ENCODE measurements around the gene KCNK16.

The KCNK16 gene

GRCh38 chr6:39341352-39341751 is 18.9 kb upstream of the KCNK16 start:
- no peak for DNase-seq

GRCh38 chr6:39339868-39340550 is 17.5 kb upstream of the KCNK16 start:
- peak; percentile 88 for DNase-seq

GRCh38 chr6:39339096-39339867 is 16.8 kb upstream of the KCNK16 start:
- no peak for DNase-seq

GRCh38 chr6:39338397-39338796 is 15.9 kb upstream of the KCNK16 start:
- no peak for DNase-seq

- no peak for DNase-seq
These were observed 13.5 kb upstream of the KCNK16 start for GRCh38 chr6:39335780-39336545.

- no peak for DNase-seq
These were observed 11.3 kb upstream of the KCNK16 start for GRCh38 chr6:39333644-39334438.

- DNase-seq: no peak
These were observed 8.0 kb upstream of the KCNK16 start for GRCh38 chr6:39330476-39330875.

GRCh38 chr6:39330057-39330456 is 7.6 kb upstream of the KCNK16 start:
- no peak for DNase-seq

- DNase-seq: no peak
These were observed 5.6 kb upstream of the KCNK16 start for GRCh38 chr6:39328066-39328465.

- DNase-seq: no peak
These were observed 5.0 kb upstream of the KCNK16 start for GRCh38 chr6:39327507-39327906.

- no peak for DNase-seq
These were observed 741 bp downstream of the KCNK16 start for GRCh38 chr6:39321761-39322160.

DNA sequence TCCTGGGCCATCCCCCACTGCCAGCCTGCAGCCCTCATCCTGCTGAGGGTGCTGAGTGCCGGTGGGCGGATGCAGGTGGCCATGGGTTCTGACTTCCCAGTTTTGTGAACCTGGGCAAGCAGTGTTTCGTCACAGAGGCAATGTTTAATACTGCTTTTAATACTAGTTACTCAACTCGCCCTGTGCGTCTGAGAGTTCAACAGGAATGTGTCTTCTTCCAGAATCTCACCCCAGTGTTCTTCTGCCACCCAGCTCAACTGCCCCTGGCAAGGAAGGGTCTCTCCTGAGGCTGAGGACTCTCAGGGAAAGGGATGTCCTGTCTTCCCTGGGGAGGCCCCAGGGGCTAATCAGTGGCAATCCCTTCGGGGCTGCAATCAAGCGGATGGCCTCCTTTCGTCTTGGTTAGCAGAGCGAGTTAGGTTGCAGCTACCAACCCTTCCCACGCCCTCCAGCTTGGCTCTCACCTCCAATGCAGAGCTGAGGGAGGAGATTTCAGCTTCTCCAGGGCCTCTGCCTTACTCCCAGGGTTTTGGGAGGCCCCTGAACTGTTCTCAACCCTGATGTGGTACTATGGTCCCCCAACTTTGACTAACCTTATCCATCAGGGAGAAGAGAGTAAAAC is 2.0 kb downstream of the KCNK16 start:
- no peak for DNase-seq

GRCh38 chr6:39319621-39320362 is 2.7 kb downstream of the KCNK16 start:
- DNase-seq: no peak

DNA sequence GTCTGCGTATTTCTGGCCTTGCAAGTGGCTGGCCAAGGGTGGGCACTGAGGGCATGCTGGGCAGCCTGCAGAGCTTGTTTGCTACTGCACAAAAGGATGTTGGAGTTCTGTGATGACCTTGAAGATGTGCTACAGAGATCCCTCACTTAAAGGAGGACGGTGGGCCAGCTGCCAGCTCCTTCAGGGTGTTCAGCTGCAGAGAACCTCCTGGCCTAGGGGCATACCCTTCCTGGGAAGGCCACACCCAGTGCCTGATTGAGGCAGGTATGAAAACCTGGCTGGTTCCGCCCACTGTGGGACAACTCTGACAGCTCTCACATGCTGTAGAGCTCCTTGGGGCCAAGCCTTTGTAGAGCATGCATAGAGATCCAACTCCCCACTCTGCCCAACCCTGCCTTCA is 5.2 kb downstream of the KCNK16 start:
- no peak for DNase-seq

GRCh38 chr6:39314273-39314795 is 8.2 kb downstream of the KCNK16 start, which contains the start of gene KCNK17:
KCNK17 (minus strand) TSS chr6:39314419; CDS start chr6:39314320, 99 bp downstream.
- no peak for DNase-seq

GRCh38 chr6:39313526-39314272 is 8.8 kb downstream of the KCNK16 start:
- DNase-seq: no peak

GRCh38 chr6:39312912-39313525 is 9.5 kb downstream of the KCNK16 start:
- DNase-seq: no peak

- no peak for DNase-seq
These were observed 12.0 kb downstream of the KCNK16 start for GRCh38 chr6:39310542-39310941.

GRCh38 chr6:39309942-39310531 is 12.5 kb downstream of the KCNK16 start:
- DNase-seq: no peak

DNA sequence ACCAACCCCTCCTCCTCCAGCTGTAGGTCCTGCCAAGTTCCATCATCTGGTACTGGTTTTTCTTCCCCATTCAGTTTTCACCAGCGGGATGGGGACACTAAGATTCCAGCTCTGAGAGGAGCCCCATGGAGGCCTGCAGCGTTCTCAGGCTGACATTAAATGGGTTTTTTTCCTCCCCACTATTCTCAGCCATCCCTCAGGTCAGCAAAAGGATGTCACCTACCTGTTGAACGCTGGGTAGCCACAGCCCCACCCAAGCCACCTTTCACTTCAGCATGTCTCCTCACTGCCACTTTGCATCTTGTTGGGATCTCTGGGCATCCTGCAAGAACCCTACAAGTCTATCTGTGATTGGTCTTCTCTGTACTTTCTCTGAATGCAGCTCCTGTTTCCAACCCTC is 15.0 kb downstream of the KCNK16 start:
- DNase-seq: no peak
